ENCODE measurements around the gene CLEC4E. TPM values are rescaled to one million over a fixed set of nuclear protein-coding genes. Genes with fewer than 3 reads are reported as not detected.

CLEC4E gene
- total RNA-seq, 4 donors from 2014 or later: 0.12 to 3.2 (median 0.31) TPM

- 39 to 40% methylated on average over 2 of the region's 2 CpGs for WGBS, 2 donors
- H3K36me3 ChIP-seq: no peaks in the 10 kb centered on the region
- TF ChIP-seq, protein P1, sequence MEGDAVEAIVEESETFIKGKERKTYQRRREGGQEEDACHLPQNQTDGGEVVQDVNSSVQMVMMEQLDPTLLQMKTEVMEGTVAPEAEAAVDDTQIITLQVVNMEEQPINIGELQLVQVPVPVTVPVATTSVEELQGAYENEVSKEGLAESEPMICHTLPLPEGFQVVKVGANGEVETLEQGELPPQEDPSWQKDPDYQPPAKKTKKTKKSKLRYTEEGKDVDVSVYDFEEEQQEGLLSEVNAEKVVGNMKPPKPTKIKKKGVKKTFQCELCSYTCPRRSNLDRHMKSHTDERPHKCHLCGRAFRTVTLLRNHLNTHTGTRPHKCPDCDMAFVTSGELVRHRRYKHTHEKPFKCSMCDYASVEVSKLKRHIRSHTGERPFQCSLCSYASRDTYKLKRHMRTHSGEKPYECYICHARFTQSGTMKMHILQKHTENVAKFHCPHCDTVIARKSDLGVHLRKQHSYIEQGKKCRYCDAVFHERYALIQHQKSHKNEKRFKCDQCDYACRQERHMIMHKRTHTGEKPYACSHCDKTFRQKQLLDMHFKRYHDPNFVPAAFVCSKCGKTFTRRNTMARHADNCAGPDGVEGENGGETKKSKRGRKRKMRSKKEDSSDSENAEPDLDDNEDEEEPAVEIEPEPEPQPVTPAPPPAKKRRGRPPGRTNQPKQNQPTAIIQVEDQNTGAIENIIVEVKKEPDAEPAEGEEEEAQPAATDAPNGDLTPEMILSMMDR (IDR thresholded peaks at IDR 0.05): no peak
- TF ChIP-seq POLR2A (IDR thresholded peaks at IDR 0.05): no peak
These were observed 22.7 kb downstream of the CLEC4E start for GRCh38 chr12:8517971-8518370.

DNA sequence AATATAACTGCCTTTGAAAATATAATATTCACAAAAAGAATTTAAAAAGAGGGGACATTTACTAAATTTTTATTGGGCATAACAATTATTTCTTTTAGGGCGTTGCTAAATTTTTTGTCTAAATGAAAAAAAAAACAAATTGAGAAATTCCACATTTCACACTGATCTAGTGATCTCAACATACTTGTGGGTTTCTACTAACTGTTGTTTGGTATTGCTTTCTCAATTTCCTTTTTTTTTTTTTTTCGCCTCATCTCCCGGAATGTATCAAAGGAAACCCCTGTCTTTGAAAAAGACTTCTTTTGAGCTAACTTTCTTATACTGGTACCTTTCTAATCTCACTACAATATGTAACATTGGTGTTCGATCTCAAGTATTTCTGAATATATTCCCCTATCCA is 27.4 kb downstream of the CLEC4E start, which contains the start of gene CLEC4D:
Gene CLEC4D (plus strand): TSS at position 248 of the 400 bp plus-strand sequence. CDS start 230 bp downstream, outside the sequence.
- intact Hi-C loops (cut with DNase I): no loop called here
- H3K36me3 ChIP-seq: no peaks in the 10 kb centered on the region
- peaks cover 0 to 13% (median 0%) of the 10 kb centered on the region in 4 donors for H3K27me3 ChIP-seq
- H3K9me3 ChIP-seq: no peaks in the 10 kb centered on the region
- no peak within 1 kb of the TSS for H3K27ac ChIP-seq
- no peak within 1 kb of the TSS for H3K4me3 ChIP-seq
- WGBS, 2 donors: 71 to 74% methylated on average over 4 of the region's 4 CpGs
- no peaks in the 10 kb centered on the region for H3K4me1 ChIP-seq
- no peak for DNase-seq
- TF ChIP-seq POLR2A (IDR thresholded peaks at IDR 0.05): no peak
- TF ChIP-seq, protein P1 (IDR thresholded peaks at IDR 0.05): no peak

More at GRCh38 chr12:8517971-8518370, 22.7 kb downstream of the CLEC4E start:
- no peak overlapping the region for H3K4me3 ChIP-seq
- H3K9me3 ChIP-seq: no peaks in the 10 kb centered on the region
- H3K27ac ChIP-seq: no peak overlapping the region
- intact Hi-C loops (cut with DNase I): no loop called here
- no peaks in the 10 kb centered on the region for H3K27me3 ChIP-seq
- no peaks in the 10 kb centered on the region for H3K4me1 ChIP-seq
- no peak for DNase-seq

DNA sequence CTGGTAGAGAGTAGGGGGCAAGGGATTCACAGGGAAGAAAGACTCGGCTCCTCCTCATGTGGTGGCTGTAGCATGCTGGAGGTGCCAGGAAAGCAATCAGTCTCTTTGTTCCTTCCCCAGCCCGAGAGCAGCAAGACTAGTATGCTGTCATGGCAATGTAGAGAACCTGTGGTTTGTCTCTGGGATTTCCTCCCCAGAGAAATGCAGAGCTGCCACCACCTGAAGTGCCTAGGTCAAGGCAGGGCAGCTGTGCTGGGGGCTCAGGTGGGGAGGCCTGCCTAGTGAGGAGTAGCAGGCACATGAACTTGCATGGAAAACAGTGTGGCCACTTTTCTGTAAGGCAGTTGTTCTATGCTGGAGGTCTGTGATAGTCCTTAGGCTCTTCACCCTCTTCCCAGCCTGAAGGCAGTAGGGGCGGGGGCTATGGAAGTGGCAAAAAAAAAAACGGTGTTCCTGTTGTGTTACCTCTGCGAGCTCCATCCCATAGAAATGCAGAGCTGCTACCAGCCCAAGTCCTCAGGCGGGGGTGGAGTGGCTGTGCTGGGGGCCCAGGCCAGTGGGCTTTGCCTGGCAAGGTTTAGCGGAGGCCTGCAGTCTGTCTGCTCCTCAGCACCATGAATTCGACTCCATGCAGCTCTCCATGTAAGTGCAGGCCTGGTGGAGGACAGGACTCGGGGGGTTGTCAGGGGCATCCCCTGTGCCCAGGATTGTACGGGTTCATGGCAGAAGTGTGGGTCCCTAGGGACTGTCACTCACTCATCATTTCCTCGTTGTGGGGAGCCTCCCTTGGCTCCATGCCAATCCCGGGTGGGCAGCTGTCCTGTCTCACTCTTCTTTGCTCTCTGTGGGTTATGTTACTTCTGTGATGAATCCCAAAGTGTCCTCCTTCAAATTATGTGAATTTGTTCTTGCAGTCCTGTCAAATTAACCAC is 31.5 kb downstream of the CLEC4E start:
- Histone ChIP-seq H3K27ac (no peak overlapping the region), H3K4me1 (no peaks in the 10 kb centered on the region), H3K27me3 (peaks cover 0 to 22% (median 0%) of the 10 kb centered on the region in 4 donors), H3K4me3 (no peak overlapping the region), H3K36me3 (no peaks in the 10 kb centered on the region), H3K9me3 (no peaks in the 10 kb centered on the region)
- 41 to 62% methylated on average over 6 to 7 of the region's 12 CpGs for WGBS, 2 donors
- DNase-seq: no peak
- TF ChIP-seq, protein P1 (IDR thresholded peaks at IDR 0.05): no peak
- TF ChIP-seq POLR2A (IDR thresholded peaks at IDR 0.05): no peak
- intact Hi-C loops (cut with DNase I): no loop called here

GRCh38 chr12:8508223-8508622 is 32.5 kb downstream of the CLEC4E start:
- Histone ChIP-seq H3K36me3 (no peaks in the 10 kb centered on the region), H3K27ac (no peak overlapping the region), H3K4me3 (no peak overlapping the region), H3K4me1 (no peaks in the 10 kb centered on the region), H3K27me3 (peaks cover 0 to 22% (median 0%) of the 10 kb centered on the region in 4 donors), H3K9me3 (no peaks in the 10 kb centered on the region)
- 40 to 60% methylated on average over 1 of the region's 3 CpGs for WGBS, 2 donors
- TF ChIP-seq, protein P1 (IDR thresholded peaks at IDR 0.05): no peak
- TF ChIP-seq POLR2A (IDR thresholded peaks at IDR 0.05): no peak
- no peak for DNase-seq
- intact Hi-C loops (cut with DNase I): no loop called here

- 79 to 88% methylated on average over 3 of the region's 3 CpGs for WGBS, 2 donors
- DNase-seq: no peak
- Histone ChIP-seq H3K9me3 (no peaks in the 10 kb centered on the region), H3K27me3 (peaks cover 0 to 22% (median 0%) of the 10 kb centered on the region in 4 donors), H3K4me3 (no peak overlapping the region), H3K36me3 (no peaks in the 10 kb centered on the region), H3K27ac (no peak overlapping the region), H3K4me1 (no peaks in the 10 kb centered on the region)
- intact Hi-C loops (cut with DNase I): no loop called here
- TF ChIP-seq, protein P1 (IDR thresholded peaks at IDR 0.05): no peak
- no peak for TF ChIP-seq POLR2A (IDR thresholded peaks at IDR 0.05)
These were observed 33.1 kb downstream of the CLEC4E start for GRCh38 chr12:8507596-8507995.

Measured in esophagus squamous epithelium (tissue), 5 donors.